ENCODE measurements around the gene PHACTR3. TPM values are rescaled to one million over a fixed set of nuclear protein-coding genes. Genes with fewer than 3 reads are reported as not detected.

The PHACTR3 gene
- total and polyA plus RNA-seq, 4 donors, result 0.14 to 0.42 (median 0.17) TPM

GRCh38 chr20:59813126-59813947, 209.0 kb downstream of the PHACTR3 start:
- Histone ChIP-seq H3K27ac (ENCODE audit: low read depth in 1 of 2, low read length in 2 of 2) (no peak overlapping the region), H3K4me1 (ENCODE audit: control insufficient read depth in 4 of 4, insufficient read depth in 4 of 4, low read length in 3 of 4) (no peaks in the 10 kb centered on the region), H3K4me3 (ENCODE audit: low read depth in 1 of 3, low read length in 3 of 3) (no peak overlapping the region), H3K9ac (ENCODE audit: low read depth in 1 of 2, low read length in 2 of 2) (no peak overlapping the region), H3K27me3 (ENCODE audit: control insufficient read depth in 4 of 4, insufficient read depth in 4 of 4, low read length in 3 of 4) (peaks cover 0 to 6% (median 0%) of the 10 kb centered on the region in 4 donors), H3K9me3 (ENCODE audit: control insufficient read depth in 4 of 4, low read length in 3 of 4) (no peaks in the 10 kb centered on the region), H3K36me3 (ENCODE audit: control insufficient read depth in 4 of 4, insufficient read depth in 3 of 4, low read depth in 1 of 4, low read length in 3 of 4) (no peaks in the 10 kb centered on the region)
- TF ChIP-seq YY1 (IDR thresholded peaks at IDR 0.05) (no peak), ZBTB33 (IDR thresholded peaks at IDR 0.05) (no peak), CTCF (IDR thresholded peaks at IDR 0.05; ENCODE audit: low read depth, low read length, missing input control) (no peak), NR2F2 (IDR thresholded peaks at IDR 0.05) (no peak), EGR1 (IDR thresholded peaks at IDR 0.05; ENCODE audit: low read depth in 2 of 2) (no peak), HNF4G (IDR thresholded peaks at IDR 0.05) (no peak), TAF1 (conservative IDR thresholded peaks at IDR 0.05) (no peak), FOXA2 (IDR thresholded peaks at IDR 0.05) (no peak), JUND (IDR thresholded peaks at IDR 0.05) (no peak), FOXA1 (IDR thresholded peaks at IDR 0.05) (no peak), RXRA (IDR thresholded peaks at IDR 0.05) (no peak)
- WGBS, result 82% methylated on average over 18 of the region's 18 CpGs
- DNase-seq (ENCODE audit: low spot score), result peak; percentile 22

- Histone ChIP-seq H3K9ac (ENCODE audit: low read depth in 1 of 2, low read length in 2 of 2) (no peak overlapping the region), H3K9me3 (ENCODE audit: control insufficient read depth in 4 of 4, low read length in 3 of 4) (no peaks in the 10 kb centered on the region), H3K4me1 (ENCODE audit: control insufficient read depth in 4 of 4, insufficient read depth in 4 of 4, low read length in 3 of 4) (no peaks in the 10 kb centered on the region), H3K27me3 (ENCODE audit: control insufficient read depth in 4 of 4, insufficient read depth in 4 of 4, low read length in 3 of 4) (peaks cover 0 to 6% (median 0%) of the 10 kb centered on the region in 4 donors), H3K27ac (ENCODE audit: low read depth in 1 of 2, low read length in 2 of 2) (no peak overlapping the region), H3K36me3 (ENCODE audit: control insufficient read depth in 4 of 4, insufficient read depth in 3 of 4, low read depth in 1 of 4, low read length in 3 of 4) (no peaks in the 10 kb centered on the region), H3K4me3 (ENCODE audit: low read depth in 1 of 3, low read length in 3 of 3) (no peak overlapping the region)
- TF ChIP-seq, protein P1, sequence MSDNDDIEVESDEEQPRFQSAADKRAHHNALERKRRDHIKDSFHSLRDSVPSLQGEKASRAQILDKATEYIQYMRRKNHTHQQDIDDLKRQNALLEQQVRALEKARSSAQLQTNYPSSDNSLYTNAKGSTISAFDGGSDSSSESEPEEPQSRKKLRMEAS (IDR thresholded peaks at IDR 0.05), result no peak
- TF ChIP-seq FOXA2 (IDR thresholded peaks at IDR 0.05), result no peak
- no peak for TF ChIP-seq ATF3 (IDR thresholded peaks at IDR 0.05)
- no peak for TF ChIP-seq GABPA (IDR thresholded peaks at IDR 0.05 in 1 of 2, conservative IDR thresholded peaks at IDR 0.05 in 1 of 2)
- TF ChIP-seq SP1 (IDR thresholded peaks at IDR 0.05), result no peak
- TF ChIP-seq RXRA (IDR thresholded peaks at IDR 0.05), result no peak
- TF ChIP-seq CTCF (IDR thresholded peaks at IDR 0.05; ENCODE audit: low read depth, low read length, missing input control), result no peak
- no peak for TF ChIP-seq TAF1 (conservative IDR thresholded peaks at IDR 0.05)
- TF ChIP-seq NR2F2 (IDR thresholded peaks at IDR 0.05), result no peak
- DNase-seq (ENCODE audit: low spot score), result peak; percentile 26
- 73% methylated on average over 21 of the region's 21 CpGs for WGBS
These were observed 209.9 kb downstream of the PHACTR3 start for GRCh38 chr20:59813948-59814839.

All from liver (tissue), 9 donors.